Right ventricle myocardium inferior (tissue), 1 donor: ENCODE results near the gene TACC3. TPM values are rescaled to one million over a fixed set of nuclear protein-coding genes. Genes with fewer than 3 reads are reported as not detected.

Experiments used
- ATAC-seq: fragments of 200-7000 bp; cut with Tn5 transposase; one replicate; pipeline ENCODE4 v1.9.1; 2020; ENCODE audit warnings: mild to moderate bottlenecking, moderate library complexity
- DNase-seq: peaks from one replicate; pipeline ENCODE4 v3.0.0; 2021; ENCODE audit errors: missing footprints
- intact Hi-C: fragments of 100-400 bp; cut with DNase I; formaldehyde crosslinking; loops from one replicate; pipeline ENCODE4 v1.11.0; 2022
- total RNA-seq: library from RNA; stranded (reverse); fragmentation: NEBNext Ultra II Directional; extraction: Animal tissue kit (Norgen Biotek cat#: 25700); gene quantifications from one replicate; pipeline ENCODE4 v1.2.1, GENCODE V29; 2021
- donor health status: DM: no; HTN: yes; CAD: no; lungs with severe emphysema.

The TACC3 gene
- total RNA-seq, 1 donor from 2014 or later, result 7.0 TPM

DNA sequence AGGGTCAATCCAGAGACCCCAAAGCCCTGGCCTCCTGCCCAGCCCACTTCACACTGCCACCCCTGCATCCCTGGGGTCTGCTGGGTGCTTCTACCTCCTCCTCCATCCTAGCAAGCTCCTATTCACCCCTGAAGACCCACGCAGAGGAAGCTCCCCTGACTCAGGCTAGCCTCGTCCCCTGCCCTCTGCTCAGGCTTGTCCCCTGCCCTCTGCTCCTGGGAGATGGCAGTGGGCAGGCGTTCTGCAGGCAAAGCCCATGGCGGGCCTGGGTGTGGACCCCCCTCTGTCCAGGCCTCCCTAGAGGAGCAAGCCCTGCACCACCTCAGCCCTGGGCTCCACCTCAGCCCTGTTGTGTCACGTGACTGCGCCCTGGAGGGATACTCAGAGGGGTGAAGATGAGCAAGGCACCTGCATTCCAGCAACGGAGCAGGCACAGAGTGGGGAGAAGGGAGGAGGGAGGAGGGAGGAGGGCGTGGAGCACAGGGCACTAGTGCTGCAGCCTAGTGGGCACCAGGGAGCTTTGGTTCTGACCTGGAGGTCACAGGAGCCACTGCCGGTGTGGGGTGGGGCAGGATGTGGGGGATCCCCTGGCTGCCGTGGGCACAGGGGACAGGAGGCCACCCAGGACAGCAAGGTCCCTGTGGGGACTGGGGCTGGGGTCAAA lies 44.2 kb downstream of the TACC3 start:
- ATAC-seq (no peak), DNase-seq (no peak)
- intact Hi-C loops, result no loop called here

DNA sequence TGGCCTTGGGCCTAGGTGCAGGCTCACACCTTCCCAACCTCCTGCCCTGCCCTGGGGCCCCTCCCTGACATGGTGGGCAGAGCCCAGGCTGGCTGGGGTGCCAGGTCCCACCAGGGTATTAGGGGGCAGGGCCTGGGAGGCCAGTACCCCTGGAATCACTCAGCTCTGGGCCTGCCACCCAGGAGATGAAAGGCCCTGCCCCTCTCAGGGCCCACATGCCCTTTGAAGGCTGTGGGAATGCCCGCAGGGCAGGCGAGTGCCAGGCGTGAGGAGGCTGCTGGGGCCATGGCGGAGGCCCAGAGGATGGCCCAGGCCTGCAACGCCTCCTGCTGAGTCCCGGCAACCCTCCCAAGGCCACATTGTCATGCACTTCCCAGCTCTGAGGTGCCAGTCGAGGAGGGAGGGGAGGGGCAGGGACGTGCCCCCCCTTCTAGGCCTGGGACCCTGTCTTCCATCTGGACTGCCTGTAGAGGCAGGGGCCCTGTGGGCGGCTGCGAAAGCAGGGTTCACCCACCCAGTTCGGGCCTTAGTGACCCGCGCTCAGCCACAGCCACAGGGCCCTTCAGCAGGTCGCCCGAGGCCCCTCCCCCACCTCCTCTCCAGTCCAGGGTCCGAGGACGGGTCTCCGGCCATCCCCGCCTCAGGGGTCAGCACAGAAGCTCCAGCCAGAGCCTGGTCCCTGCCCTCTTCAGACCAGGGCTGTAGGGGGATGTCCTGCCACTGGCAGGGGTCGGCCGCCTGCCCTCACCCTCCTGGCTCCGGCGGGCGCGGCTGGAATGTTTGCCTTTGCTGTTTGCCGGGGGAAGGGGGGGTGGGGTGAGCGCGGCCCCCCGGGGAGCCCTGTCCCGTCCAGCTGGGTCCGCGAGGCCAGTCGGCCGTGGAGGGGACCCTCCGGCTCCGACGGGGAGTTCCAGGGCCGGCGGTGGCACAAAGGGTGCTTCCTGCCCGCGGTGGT lies 45.1 kb downstream of the TACC3 start:
- intact Hi-C loops, result no loop called here
- DNase-seq (no peak), ATAC-seq (peak; percentile 5)

GRCh38 chr4:1767061-1767769 lies 45.9 kb downstream of the TACC3 start:
- ATAC-seq (peak; percentile 17), DNase-seq (no peak)
- intact Hi-C loops, result no loop called here

GRCh38 chr4:1767770-1768366 lies 46.5 kb downstream of the TACC3 start:
- ATAC-seq (no peak), DNase-seq (no peak)
- intact Hi-C loops, result no loop called here

- intact Hi-C loops, result no loop called here
- ATAC-seq (no peak), DNase-seq (no peak)
Measured at GRCh38 chr4:1768367-1769034, 47.2 kb downstream of the TACC3 start.

- DNase-seq (no peak), ATAC-seq (no peak)
- intact Hi-C loops, result no loop called here
Measured at GRCh38 chr4:1769692-1770091, 48.4 kb downstream of the TACC3 start.

GRCh38 chr4:1770245-1770644 lies 48.9 kb downstream of the TACC3 start:
- ATAC-seq (no peak), DNase-seq (no peak)
- intact Hi-C loops, result no loop called here

DNA sequence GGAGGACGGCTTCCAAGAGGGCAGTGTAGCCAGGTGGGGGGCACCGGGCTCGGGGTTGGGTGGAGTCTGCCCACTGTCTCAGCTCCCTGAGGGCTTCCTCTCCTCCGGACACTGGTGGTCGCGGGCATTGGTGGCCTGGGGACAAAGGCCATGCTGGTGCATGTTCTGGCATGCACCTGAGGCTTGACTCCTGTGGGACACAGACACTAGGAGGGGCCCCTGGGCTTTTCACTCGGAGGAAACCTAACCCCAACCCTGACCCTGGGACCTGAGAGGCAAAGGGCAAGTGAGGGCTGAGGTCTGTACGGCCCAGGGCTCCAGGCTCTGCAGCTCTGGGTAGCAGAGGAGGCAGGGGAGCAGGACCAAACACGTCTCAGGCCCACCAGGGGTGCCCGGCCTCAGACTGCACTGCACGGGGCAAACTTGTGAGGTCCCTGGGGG lies 49.5 kb downstream of the TACC3 start:
- intact Hi-C loops, result no loop called here
- ATAC-seq, result no peak
- DNase-seq, result no peak

GRCh38 chr4:1771555-1772305 lies 50.4 kb downstream of the TACC3 start:
- no peak for ATAC-seq
- DNase-seq, result no peak
- intact Hi-C loops, result no loop called here

- no peak for DNase-seq
Measured at GRCh38 chr4:1772853-1773538, 51.7 kb downstream of the TACC3 start.

DNA sequence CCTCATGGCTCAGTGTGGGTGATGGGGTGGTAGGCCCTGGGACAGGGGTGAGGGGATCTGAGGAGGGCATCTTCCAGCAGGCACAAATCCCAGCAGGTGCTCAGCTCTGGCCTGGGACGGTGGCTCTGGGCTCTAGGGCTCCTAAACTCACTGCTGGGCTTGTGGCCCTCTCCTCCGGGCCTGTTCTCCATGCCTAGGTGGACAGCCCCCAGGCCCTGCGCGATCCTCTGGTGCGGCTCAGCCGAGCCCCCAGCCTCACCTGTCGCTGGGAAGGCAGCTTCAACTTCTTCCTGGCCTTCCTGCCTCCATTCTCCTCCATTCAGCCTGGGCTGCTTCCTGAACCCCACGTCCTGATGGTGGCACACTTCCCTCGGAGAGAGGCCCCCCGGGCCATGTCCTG lies 52.4 kb downstream of the TACC3 start:
- no peak for ATAC-seq
- no peak for DNase-seq
- intact Hi-C loops, result no loop called here

More at GRCh38 chr4:1772853-1773538, 51.7 kb downstream of the TACC3 start:
- ATAC-seq, result no peak
- intact Hi-C loops, result no loop called here

DNA sequence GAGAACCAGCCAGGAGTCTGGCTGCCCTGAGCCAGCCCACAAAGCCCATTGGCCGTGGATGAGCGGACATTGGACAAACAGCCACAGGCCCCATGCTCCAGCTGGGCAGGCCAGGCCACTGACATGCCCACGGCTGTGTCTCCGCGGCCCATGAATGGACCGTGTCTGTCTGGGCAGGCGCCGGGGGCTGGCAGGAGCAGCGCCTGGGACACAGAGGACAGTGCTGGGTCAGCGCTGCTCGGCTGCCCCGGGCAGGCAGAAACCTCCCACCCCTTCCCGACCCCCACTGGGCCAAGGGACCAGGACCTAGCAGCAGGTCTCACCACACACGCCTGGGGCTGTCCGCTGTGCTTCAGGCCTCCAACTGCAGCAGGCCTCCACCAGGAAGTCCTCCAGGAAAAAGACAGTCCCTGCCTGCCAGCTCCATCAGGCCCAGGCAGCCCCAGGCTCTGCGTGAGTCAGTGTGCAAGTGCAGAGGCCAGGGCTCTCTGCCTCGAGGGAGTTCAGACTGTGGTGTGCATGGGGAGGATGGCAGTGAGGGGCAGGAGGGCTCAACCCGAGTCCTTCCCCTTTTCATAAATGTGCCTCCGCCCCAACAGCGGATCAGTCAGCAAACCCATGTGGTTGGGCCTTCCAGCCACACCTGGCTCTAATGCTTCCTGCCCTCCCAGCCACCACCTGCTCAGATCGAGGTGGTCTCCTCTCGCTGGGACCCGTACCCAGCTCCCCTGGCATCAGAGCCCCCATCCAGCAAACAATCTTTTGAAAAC lies 54.6 kb downstream of the TACC3 start:
- intact Hi-C loops, result no loop called here
- ATAC-seq, result no peak
- DNase-seq, result no peak

- intact Hi-C loops, result no loop called here
- DNase-seq (no peak), ATAC-seq (no peak)
Measured at GRCh38 chr4:1776521-1777161, 55.3 kb downstream of the TACC3 start.

GRCh38 chr4:1777822-1778641 lies 56.7 kb downstream of the TACC3 start:
- intact Hi-C loops, result no loop called here
- ATAC-seq (no peak), DNase-seq (no peak)

DNA sequence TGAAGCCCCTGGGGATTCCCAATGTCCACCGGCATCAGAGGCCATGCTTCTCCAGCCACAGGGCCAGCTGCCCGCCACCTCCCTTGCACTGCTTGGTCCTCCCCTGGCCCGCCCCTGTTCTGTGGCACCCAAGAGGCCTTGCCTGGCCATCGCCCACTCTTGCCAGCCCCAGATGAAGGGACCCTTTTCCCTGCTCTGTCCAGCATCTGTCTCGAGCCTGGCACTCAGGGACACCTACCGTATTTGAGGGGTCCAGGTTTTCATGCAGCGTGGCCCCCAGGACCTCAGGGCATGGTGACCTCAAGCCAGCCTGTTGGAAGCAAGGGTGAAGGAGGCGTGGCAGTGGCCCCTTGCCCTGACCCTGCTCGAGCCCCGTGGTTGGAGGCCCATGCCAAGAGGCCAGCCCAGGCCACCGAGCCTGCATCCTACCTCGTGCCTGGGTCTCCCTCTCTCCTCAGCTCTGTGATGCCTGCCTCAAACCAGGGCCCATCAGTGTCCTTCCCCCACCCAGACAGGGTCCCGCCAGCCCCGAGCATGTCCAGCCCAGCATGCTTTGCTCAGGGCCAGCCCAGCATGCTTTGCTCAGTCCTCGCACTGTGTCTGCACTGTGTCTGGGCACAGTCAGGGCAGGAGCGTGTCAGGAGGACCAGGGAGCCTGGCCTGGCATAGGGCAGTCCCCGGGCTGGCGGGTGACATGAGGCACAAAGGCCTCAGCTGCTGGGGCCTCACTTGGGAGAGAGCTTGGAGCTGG lies 57.5 kb downstream of the TACC3 start:
- no peak for DNase-seq
- intact Hi-C loops, result no loop called here
- ATAC-seq, result no peak
